ENCODE measurements around the gene WDR82. TPM values are rescaled to one million over a fixed set of nuclear protein-coding genes. Genes with fewer than 3 reads are reported as not detected.

WDR82 gene
- total and polyA plus RNA-seq, 2 donors (not counting 1 experiment from before 2014, with no cell fraction given): 71.2 to 77.7 TPM

DNA sequence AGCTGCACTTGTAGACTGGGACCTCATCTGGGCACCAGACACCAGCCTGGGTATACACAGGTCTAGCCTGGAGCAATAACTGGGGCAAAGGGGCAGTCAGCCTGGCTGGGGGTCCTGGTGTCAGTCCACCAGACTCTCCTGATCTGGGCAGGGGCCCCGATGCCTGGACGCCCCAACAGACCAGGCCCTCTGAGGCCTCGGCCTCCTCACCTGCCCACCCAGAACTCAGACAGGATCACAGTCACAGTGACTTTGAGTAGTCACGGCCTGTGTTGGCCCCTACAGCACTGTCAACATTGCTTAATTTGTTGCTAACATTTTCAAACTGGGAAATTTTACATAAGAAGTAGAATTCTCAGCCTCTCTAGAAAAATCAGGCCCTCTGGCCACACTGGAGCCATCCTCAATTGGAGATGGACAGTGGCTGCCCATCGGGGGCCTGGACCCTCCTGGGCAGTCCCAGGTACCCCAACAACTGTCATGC, 45.3 kb downstream of the WDR82 start:
- Histone ChIP-seq H3K4me2 (ENCODE audit: extremely low read depth, insufficient read depth, low read length) (no peak overlapping the region), H2AFZ (ENCODE audit: low read length) (no peak overlapping the region), H3K79me2 (ENCODE audit: control insufficient read depth, insufficient read depth, low read length) (peaks cover 16% of the 10 kb centered on the region), H3K27me3 (ENCODE audit: control insufficient read depth, insufficient read depth, low read length) (no peaks in the 10 kb centered on the region), H3K9me3 (ENCODE audit: control insufficient read depth, insufficient read depth, low read depth, low read length) (no peaks in the 10 kb centered on the region), H3K27ac (ENCODE audit: insufficient read depth, low read length) (no peak overlapping the region), H3K36me3 (ENCODE audit: control insufficient read depth, insufficient read depth, low read length) (peaks cover 40% of the 10 kb centered on the region), H3K4me3 (replicated peaks in 1 of 4; ENCODE audit: control extremely low read depth in 1 of 4, insufficient read depth in 1 of 4, low read depth in 3 of 4, low read length in 4 of 4) (no peak overlapping the region), H3K4me1 (ENCODE audit: control insufficient read depth, extremely low read depth, insufficient read depth, low read length) (peaks cover 17% of the 10 kb centered on the region), H3K9ac (ENCODE audit: insufficient read depth, low read length) (no peak overlapping the region), H4K20me1 (ENCODE audit: control insufficient read depth, extremely low read depth, insufficient read depth, low read length) (no peaks in the 10 kb centered on the region)
- no peak for DNase-seq (ENCODE audit: low read depth in 2 of 2)
- no peak for TF ChIP-seq EZH2 (IDR thresholded peaks at IDR 0.05; ENCODE audit: low read length, missing control alignments)
- TF ChIP-seq, protein P1, sequence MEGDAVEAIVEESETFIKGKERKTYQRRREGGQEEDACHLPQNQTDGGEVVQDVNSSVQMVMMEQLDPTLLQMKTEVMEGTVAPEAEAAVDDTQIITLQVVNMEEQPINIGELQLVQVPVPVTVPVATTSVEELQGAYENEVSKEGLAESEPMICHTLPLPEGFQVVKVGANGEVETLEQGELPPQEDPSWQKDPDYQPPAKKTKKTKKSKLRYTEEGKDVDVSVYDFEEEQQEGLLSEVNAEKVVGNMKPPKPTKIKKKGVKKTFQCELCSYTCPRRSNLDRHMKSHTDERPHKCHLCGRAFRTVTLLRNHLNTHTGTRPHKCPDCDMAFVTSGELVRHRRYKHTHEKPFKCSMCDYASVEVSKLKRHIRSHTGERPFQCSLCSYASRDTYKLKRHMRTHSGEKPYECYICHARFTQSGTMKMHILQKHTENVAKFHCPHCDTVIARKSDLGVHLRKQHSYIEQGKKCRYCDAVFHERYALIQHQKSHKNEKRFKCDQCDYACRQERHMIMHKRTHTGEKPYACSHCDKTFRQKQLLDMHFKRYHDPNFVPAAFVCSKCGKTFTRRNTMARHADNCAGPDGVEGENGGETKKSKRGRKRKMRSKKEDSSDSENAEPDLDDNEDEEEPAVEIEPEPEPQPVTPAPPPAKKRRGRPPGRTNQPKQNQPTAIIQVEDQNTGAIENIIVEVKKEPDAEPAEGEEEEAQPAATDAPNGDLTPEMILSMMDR (conservative IDR thresholded peaks at IDR 0.05 in 1 of 2, IDR thresholded peaks at IDR 0.05 in 1 of 2; ENCODE audit: low read depth in 1 of 2, low read length in 2 of 2): no peak

DNA sequence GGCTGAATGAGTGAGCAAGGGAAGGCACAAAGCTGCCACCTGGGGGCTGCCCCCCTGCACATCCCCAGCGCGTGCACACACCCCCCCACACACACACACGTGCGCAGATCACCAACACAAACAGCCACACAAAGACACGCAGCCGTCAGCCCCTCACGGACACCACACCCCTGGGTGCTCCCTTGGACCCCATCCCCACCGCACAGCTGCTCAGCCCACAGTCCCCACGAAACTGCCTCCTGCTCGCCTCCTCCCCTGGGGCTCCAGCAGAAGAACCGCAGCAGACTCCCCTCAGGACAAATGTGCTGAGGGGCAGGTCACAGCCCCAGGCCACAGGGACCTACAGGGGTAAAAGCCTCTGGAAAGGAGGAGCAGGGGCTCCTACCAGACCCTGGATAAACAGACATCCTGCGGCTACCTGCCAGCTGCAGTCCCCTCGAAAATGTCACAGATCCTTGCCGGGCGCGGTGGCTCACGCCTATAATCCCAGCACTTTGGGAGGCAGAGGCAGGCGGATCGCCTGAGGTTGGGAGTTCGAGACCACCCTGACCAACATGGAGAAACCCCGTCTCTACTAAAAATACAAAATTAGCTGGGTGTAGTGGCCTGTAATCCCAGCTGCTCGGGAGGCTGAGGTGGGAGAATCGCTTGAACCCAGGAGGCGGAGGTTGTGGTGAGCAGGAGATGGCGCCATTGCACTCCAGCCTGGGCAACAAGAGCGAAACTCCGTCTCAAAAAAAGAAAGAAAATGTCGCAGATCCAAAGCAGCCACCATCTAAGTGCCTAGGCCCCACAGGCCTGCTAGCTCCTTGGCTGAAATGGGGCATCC, 46.0 kb downstream of the WDR82 start:
- Histone ChIP-seq H3K9ac (ENCODE audit: insufficient read depth, low read length) (no peak overlapping the region), H3K9me3 (ENCODE audit: control insufficient read depth, insufficient read depth, low read depth, low read length) (no peaks in the 10 kb centered on the region), H3K27me3 (ENCODE audit: control insufficient read depth, insufficient read depth, low read length) (no peaks in the 10 kb centered on the region), H3K4me2 (ENCODE audit: extremely low read depth, insufficient read depth, low read length) (no peak overlapping the region), H3K27ac (ENCODE audit: insufficient read depth, low read length) (no peak overlapping the region), H4K20me1 (ENCODE audit: control insufficient read depth, extremely low read depth, insufficient read depth, low read length) (no peaks in the 10 kb centered on the region), H3K4me3 (replicated peaks in 1 of 4; ENCODE audit: control extremely low read depth in 1 of 4, insufficient read depth in 1 of 4, low read depth in 3 of 4, low read length in 4 of 4) (no peak overlapping the region), H3K79me2 (ENCODE audit: control insufficient read depth, insufficient read depth, low read length) (peaks cover 16% of the 10 kb centered on the region), H3K36me3 (ENCODE audit: control insufficient read depth, insufficient read depth, low read length) (peaks cover 40% of the 10 kb centered on the region), H2AFZ (ENCODE audit: low read length) (no peak overlapping the region), H3K4me1 (ENCODE audit: control insufficient read depth, extremely low read depth, insufficient read depth, low read length) (peaks cover 12% of the 10 kb centered on the region)
- DNase-seq (ENCODE audit: low read depth in 2 of 2): no peak
- TF ChIP-seq EZH2 (IDR thresholded peaks at IDR 0.05; ENCODE audit: low read length, missing control alignments): no peak
- TF ChIP-seq, protein P1 (conservative IDR thresholded peaks at IDR 0.05 in 1 of 2, IDR thresholded peaks at IDR 0.05 in 1 of 2; ENCODE audit: low read depth in 1 of 2, low read length in 2 of 2): no peak

DNA sequence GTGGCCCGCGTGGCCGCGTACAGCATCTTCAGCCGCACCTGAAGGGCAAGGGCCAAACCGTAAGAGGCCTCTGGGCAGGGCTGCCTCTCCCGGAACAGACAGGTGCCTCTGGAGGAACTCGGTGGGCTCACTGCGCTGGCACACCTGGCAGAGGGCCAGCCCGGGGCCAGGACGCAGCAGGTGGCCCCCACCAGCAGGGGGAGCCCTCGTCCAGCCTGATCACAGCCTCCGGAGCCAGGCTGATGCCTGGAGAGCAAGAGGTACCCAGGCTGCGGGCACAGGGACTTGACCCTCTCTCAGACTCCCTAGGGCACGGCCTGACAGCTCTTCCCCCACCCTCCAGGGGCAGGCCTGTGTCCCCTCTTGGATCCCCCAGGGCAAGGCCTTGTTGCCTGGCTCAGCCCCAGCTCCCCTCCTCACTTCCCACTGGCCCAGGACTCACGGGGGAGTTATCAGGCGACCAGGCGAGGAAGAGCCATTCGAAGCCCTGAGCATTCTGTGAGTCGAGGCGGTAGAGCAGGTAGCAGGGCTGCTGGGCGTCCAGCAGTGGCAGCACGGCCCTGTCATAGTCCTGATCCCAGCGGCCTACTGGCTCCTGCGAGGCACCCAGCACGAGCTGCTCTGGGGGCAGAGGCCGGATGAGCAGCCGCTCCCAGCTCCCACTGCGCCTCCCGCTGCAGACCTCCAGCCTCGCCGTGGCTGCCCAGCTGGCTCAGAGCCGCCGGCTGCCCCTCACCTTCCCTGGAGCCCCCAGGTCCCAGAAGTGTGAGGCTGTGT, 46.8 kb downstream of the WDR82 start:
- peaks cover 40% of the 10 kb centered on the region for H3K36me3 ChIP-seq (ENCODE audit: control insufficient read depth, insufficient read depth, low read length)
- H3K9me3 ChIP-seq (ENCODE audit: control insufficient read depth, insufficient read depth, low read depth, low read length): no peaks in the 10 kb centered on the region
- TF ChIP-seq, protein P1 (conservative IDR thresholded peaks at IDR 0.05 in 1 of 2, IDR thresholded peaks at IDR 0.05 in 1 of 2; ENCODE audit: low read depth in 1 of 2, low read length in 2 of 2): peak; percentile 70 to 76
- no peak for TF ChIP-seq EZH2 (IDR thresholded peaks at IDR 0.05; ENCODE audit: low read length, missing control alignments)
- peak; percentile 27 to 45 for DNase-seq (ENCODE audit: low read depth in 2 of 2)
- H3K4me3 ChIP-seq (replicated peaks in 1 of 4; ENCODE audit: control extremely low read depth in 1 of 4, insufficient read depth in 1 of 4, low read depth in 3 of 4, low read length in 4 of 4): no peak overlapping the region
- peaks cover 5% of the 10 kb centered on the region for H3K4me1 ChIP-seq (ENCODE audit: control insufficient read depth, extremely low read depth, insufficient read depth, low read length)
- no peak overlapping the region for H2AFZ ChIP-seq (ENCODE audit: low read length)
- no peak overlapping the region for H3K4me2 ChIP-seq (ENCODE audit: extremely low read depth, insufficient read depth, low read length)
- H3K27me3 ChIP-seq (ENCODE audit: control insufficient read depth, insufficient read depth, low read length): no peaks in the 10 kb centered on the region
- H3K9ac ChIP-seq (ENCODE audit: insufficient read depth, low read length): no peak overlapping the region
- H3K27ac ChIP-seq (ENCODE audit: insufficient read depth, low read length): no peak overlapping the region
- H4K20me1 ChIP-seq (ENCODE audit: control insufficient read depth, extremely low read depth, insufficient read depth, low read length): no peaks in the 10 kb centered on the region
- peaks cover 12% of the 10 kb centered on the region for H3K79me2 ChIP-seq (ENCODE audit: control insufficient read depth, insufficient read depth, low read length)

Data from fibroblast of lung (primary cell).